NCI-H774 (cell line): ENCODE measurements around the gene PADI2.

ENCODE experiments used
- DNase-seq: peaks from one replicate; lab custom pipeline; 2025; lab: John Stamatoyannopoulos, UW

PADI2 gene

GRCh38 chr1:17055801-17056200, 63.5 kb downstream of the PADI2 start:
- DNase-seq = no peak

DNA sequence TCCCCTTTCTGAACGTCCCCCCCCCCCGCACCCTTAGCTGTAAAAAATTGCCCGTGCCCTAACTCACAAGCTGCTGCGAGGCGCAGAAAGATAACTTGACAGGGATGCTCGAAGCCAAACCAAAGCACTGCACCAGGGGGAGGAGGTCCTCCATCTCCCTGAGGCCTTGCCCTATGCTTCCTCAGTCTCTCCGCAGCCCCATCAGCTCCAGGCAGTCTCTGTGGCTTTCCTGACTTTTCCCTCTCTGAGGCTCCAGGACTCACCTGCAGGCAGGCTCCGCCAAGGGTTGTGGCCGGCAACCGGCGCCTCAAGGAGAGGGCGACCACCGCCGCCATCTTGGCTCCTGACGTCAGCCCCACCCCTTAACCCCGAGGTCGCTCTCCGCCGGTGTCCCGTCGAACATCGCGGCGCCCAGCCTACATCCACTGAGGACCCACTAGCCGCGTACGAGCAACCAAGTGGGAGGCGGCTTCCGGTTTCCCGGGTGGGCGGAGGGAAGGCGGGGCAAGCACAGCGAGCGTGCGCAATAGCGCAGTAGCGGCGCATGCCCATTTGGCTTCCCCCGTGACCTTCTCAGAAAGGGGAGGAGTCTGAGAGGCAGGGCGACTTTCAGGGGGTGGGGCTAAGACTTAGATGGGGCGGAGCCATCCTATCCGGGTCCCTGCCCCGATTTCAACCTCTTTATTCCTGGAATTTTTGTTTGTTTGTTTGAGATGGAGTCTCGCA, 65.4 kb downstream of the PADI2 start, which contains the start of gene SDHB:
SDHB (minus strand) TSS at position 348 of the 726 bp plus-strand sequence; CDS start at position 335, 13 bp downstream.
- DNase-seq = peak; percentile 90

DNA sequence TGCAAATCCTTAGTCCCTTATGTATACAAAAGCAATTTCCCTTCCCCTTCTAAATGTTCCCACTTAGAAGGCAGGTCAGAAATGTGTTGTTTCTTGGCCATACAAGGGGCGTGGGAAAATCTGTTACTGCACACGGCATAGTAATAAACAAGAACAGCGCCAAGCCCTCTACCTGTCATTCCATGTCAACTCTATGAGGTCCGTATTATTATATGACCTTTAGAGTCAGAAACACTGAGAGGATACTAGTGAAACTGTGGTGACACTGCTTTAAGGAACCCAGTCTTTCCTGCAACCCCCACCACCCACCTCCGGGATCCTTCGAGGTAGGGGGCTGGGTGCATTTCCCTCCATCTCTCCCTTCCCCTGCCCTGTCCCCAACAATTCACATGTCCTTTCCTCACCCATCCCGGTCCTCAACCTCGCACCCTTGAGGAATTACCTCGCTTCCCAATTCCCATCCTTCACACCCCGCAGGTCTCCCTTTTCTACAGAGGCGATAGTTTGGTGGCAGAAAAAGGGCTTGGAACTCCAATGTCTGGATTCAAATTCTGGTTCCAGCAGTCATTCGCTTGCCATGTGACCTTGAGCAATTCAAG, 66.1 kb downstream of the PADI2 start:
- no peak for DNase-seq

DNA sequence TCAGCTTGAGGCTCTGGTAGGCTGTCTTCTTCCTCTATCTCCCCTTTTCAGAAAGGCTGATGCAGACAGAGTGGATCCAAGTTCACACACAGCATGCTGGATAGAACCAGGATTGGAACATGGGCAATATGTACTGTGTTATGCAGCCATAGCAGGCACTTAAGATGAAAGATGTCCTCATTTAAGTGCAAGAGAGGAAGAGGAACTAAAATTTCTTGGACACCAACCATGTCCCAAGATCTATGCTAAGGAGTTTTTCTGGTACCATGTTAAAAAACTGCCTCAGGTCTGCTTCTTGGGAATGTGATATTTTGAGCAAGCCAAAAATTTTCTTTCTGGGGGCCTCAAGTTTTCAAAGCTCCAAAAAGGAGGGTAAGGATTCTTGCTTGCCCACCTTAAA, 66.6 kb downstream of the PADI2 start:
- no peak for DNase-seq

DNA sequence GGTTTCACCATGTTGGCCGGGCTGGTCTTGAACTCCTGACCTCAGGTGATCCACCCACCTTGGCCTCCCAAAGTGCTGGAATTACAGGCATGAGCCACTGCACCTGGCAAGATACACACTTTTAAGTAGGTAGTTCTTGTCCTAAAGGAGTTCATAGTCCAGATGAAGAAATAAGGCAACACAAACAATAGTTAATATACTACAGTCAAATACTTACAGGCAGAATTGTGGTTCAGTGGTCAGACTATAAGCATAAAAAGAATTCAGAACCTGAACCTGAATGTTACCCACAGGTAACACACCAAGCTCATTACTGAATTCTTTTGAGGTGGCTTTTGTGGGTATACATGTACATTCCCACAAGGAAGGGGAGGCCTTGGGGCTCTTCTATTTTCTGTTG, 67.2 kb downstream of the PADI2 start:
- DNase-seq = no peak

- DNase-seq = no peak
Observed at GRCh38 chr1:17047924-17048323, 71.3 kb downstream of the PADI2 start.

DNA sequence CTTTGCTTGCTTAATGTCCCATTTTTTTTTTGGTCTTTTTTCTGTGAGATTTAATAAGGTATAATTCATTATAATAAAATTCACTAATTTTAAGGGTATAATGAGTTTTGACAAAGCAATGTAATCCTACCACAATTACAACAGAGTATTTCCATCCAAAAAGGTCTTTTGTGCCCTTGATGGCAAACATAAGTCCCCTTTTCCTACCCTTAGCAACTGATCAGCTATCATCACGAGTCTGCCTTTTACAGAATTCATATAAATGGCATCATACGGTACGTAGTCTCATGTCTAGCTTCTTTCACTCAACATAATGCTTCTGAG, 73.0 kb downstream of the PADI2 start:
- DNase-seq = no peak

- DNase-seq = no peak
Observed at GRCh38 chr1:17045634-17046333, 73.5 kb downstream of the PADI2 start.

DNA sequence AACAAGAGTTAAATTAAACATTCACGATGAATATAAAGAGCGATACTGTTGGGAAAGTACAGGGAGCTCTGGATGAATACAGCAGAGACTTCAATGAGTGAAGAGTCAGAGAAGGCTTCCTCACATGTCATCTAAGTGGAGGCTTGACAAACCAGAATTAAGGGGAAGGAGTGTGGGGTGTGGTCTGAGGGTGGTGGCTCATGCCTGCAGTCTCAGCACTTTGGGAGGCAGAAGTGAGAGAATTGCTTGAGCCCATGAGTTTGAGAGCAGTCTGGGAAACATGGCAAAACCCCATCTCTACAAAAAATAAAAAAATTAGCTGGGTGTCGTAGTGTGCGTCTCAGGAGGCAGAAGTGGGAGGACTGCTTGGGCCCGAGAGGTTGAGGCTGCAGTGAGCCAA, 74.1 kb downstream of the PADI2 start:
- no peak for DNase-seq

DNA sequence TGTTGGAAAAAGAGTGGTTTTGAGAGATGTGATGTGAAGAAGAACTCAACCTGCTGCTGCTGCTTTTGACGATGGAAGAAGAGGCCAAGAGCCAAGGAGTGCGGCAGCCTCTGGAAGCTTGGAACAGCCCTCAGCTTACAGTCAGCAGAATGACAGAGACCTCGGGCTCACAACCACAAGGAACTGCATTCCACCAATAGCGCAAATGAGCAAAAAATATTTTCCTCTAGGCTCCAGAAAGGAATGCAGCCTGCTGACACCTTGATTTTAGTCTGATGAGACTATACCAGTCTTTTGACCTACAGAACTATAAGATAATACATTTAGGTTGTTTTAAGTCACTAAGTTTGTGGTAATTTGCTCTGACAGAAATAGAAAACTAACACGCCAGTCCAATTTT, 75.6 kb downstream of the PADI2 start:
- DNase-seq = no peak

GRCh38 chr1:17040135-17040534, 79.1 kb downstream of the PADI2 start:
- DNase-seq = no peak

DNA sequence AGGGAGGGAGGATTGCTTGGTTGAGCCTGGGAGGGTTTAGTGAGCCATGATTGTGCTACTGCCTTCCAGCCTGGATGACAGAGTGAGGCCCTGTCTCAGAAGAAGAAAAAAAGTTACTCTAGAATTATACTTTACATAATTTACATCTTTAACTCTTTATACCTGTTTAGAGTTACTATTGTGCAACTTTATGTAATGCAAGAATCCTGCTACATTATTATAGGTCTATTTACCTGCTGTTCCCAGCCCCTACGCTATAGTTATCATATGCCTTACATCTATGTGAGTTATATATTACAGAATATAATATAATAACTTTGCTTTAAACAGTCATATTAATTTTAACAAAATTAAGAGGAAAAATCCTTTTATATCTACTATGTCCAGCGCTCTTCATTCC, 79.7 kb downstream of the PADI2 start:
- DNase-seq = no peak

GRCh38 chr1:17033481-17033880, 85.8 kb downstream of the PADI2 start:
- no peak for DNase-seq

- DNase-seq = no peak
Observed at GRCh38 chr1:17032741-17033140, 86.5 kb downstream of the PADI2 start.

DNA sequence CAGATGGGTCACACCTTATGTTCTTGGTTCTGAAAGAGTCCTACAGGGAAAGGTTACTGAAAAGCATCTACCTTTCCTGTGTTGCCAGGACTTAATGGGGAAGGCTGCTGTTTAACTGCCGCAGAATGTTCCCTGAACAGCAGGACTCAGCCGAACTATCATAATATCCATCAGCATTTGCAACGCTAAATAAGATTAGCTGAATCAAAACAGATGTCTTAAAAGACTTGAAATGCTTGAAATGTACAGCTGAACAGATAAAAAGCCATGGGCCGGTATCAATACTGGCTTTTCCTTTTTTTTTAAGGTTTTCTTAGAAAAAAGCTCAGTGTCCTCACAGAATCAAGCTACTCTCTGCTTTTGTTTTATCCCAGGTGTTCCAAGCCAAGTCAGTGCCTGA, 87.8 kb downstream of the PADI2 start:
- DNase-seq = no peak

- no peak for DNase-seq
Observed at GRCh38 chr1:17030206-17030605, 89.0 kb downstream of the PADI2 start.

DNA sequence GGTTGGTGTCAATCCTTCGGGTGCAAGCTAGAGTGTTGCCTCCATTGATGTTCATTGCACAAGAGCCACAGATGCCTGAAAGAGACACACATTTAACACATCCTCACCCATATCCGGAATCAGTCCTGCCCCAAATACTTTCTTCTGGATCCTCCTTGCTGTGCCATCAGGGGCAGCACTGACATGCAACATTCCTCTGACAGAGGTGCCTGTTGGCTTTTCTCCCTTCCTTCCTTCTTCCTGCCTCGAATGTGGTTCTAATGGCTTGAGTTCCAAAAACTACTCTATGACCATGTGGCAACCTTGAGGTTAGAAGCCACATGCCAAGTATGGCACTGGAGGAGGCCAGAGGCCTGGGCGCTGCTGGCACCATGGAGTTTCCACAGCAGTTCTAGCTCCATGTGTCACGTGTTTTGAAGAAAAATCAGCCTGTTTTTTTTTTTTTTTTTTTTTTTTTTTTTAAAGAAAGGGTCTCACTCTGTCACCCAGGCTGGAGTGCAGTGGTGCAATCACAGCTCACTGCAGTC, 90.5 kb downstream of the PADI2 start:
- DNase-seq = no peak

DNA sequence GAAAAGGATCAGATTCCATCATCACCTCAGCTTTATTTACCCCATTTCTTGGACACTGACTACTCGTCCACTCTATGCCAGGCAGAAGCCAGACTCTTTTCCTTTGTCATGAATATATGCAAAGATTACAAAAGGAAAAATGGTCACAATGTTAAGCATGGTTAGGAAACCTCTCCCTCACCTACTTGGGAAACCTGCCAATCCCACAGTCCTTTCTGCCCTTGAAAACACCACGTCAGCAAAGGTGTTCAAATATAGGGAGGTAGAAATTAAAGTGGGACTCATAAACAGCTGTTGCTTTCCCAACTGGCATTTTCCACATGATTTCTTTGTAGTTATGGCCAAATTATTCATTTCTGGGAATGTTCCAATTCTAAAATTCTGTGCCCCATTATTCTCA, 91.4 kb downstream of the PADI2 start:
- DNase-seq = no peak

DNA sequence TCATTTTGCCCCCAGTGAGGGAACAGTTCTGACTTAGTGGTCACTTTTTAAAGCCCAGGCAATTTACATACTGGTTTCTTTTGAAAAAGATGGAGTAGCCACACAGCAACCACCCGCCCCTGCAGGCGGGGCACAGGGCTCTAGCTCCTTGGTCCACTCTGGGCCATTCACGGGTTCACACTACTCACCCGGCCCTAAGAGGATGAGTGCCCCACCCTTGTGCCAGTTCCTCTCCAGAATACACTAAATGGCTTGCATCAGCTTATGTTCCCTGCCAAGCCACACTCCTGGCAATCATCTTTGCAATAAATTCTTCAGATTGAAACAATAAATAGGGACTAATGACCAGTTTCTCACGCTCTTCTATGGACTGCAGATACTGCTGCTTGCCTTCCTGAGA, 91.8 kb downstream of the PADI2 start:
- DNase-seq = no peak

GRCh38 chr1:17024721-17025120, 94.5 kb downstream of the PADI2 start:
- DNase-seq = no peak

DNA sequence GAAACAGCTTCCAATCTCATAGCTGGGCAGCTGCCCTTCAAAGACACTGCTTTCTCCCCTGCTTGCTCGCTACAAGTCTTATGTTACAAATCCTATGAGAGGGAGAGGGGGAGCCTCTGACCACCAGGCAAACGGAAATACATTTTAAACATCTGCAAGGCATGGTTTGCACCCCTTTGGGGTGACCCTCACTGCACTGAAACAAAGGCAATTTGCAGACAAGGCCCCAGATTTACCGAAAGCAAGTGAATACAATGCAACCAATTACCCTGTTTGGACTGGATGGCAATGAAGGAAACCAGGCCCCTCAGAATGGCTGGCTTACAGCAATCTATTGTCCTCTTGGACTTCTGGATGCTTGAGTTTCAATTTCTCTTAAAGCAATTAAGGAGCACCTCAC, 95.7 kb downstream of the PADI2 start:
- no peak for DNase-seq

DNA sequence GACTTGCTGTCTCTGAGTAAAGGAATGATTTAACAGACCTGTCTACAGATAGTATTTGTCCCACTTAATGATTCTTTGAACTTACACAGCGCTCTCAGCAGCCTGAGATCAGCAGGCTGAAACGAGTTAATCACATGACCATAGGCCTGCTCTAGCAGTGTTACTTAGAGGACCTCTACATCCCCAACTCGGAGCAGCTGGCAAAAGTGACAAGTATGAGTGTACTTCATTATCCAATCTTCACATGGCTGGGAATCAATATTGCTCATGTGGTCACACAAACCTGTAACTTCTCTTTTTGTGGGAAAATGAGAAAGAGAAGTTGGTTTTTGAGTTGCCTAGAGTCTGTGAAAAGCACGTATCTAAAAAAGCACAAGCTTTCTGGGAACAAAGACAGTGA, 96.1 kb downstream of the PADI2 start:
- no peak for DNase-seq

DNA sequence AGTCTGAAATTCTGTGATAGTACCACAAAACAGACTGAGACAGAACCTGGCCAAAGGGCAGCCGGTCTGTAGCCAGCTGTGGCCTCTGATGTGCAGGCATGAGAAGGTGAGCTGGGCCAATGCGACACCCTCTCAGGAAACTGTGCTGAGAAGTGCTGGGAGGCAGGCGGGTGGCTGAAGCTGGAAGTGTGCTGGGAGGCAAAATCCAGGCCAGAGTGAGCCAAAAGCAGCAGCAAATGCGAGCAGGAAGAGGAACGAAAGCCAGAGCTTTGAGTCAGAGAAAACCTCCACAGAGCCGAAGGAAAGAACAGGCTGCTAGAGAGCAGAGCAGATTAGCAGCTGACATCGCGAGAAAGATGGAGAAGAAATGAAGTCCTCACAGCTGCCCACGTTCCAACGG, 97.4 kb downstream of the PADI2 start:
- DNase-seq = no peak
